ENCODE measurements around the gene SGIP1. TPM values are rescaled to one million over a fixed set of nuclear protein-coding genes. Genes with fewer than 3 reads are reported as not detected.
A peak's percentile ranks its signal among the peaks of the same experiment; 100 is the strongest.

SGIP1 gene
- total and polyA plus RNA-seq, 2 donors (not counting 3 experiments of a cell fraction or from before 2014, with no cell fraction given), result 30.9 to 68.9 TPM

DNA sequence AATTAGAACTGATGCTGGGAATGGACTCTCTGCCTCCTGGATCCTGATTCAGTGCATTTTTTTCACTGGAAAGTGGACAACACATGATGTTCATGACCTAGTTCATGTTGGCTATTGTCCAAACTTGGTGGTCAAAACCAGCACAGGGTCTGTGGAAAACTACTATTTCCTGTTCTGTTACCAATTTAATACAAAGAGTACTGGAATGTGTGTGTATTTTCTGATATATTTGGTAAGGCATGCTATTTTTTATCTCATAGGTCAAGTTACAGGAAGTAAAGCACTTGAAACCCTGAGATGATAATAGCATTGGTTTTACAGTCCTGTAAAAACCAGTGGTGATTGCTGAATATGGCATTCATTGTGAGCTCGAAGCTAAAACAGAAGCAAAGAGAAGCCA, 89.9 kb downstream of the SGIP1 start:
- Histone ChIP-seq H3K27me3 (ENCODE audit: control insufficient read depth in 2 of 2, insufficient read depth in 2 of 2, low read length in 2 of 2) (no peaks in the 10 kb centered on the region), H3K79me2 (ENCODE audit: control insufficient read depth, insufficient read depth, low read length) (no peaks in the 10 kb centered on the region), H3K4me1 (ENCODE audit: control insufficient read depth, extremely low read depth, insufficient read depth, low read length) (peaks cover 23% of the 10 kb centered on the region), H4K20me1 (replicated peaks; ENCODE audit: control insufficient read depth, extremely low read depth, insufficient read depth, low read length) (no peaks in the 10 kb centered on the region), H3K4me2 (ENCODE audit: insufficient read depth, low read length) (peak overlapping the region; percentile 57), H3K27ac (ENCODE audit: insufficient read depth, low read depth, low read length) (peak overlapping the region; percentile 85), H2AFZ (ENCODE audit: low read depth, low read length) (peak overlapping the region; percentile 13), H3K4me3 (replicated peaks in 1 of 3; ENCODE audit: insufficient read depth in 1 of 3, low read depth in 1 of 3, low read length in 3 of 3) (no peak overlapping the region), H3K9ac (replicated peaks; ENCODE audit: extremely low read depth, insufficient read depth, low read length) (peak overlapping the region; percentile 54), H3K9me3 (replicated peaks; ENCODE audit: control insufficient read depth, insufficient read depth, low read length) (no peaks in the 10 kb centered on the region), H3K36me3 (ENCODE audit: control insufficient read depth in 2 of 2, extremely low read depth in 1 of 2, insufficient read depth in 2 of 2, low read length in 2 of 2) (peaks cover 0 to 2% of the 10 kb centered on the region in 2 experiments), H3K9me1 (replicated peaks; ENCODE audit: control insufficient read depth, extremely low read depth, insufficient read depth, low read length) (no peaks in the 10 kb centered on the region)
- ChIA-PET POLR2A (no interaction called here), CTCF (interaction anchor here (1.0 to 1.4 kb wide), 4 partner anchors 20 to 120 kb away, joined by 3 to 8 read pairs (median 3); no protein-coding TSS in a partner anchor)
- TF ChIP-seq, protein P1, sequence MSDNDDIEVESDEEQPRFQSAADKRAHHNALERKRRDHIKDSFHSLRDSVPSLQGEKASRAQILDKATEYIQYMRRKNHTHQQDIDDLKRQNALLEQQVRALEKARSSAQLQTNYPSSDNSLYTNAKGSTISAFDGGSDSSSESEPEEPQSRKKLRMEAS (IDR thresholded peaks at IDR 0.05; ENCODE audit: insufficient read depth, insufficient read length), result no peak
- TF ChIP-seq, protein P2, sequence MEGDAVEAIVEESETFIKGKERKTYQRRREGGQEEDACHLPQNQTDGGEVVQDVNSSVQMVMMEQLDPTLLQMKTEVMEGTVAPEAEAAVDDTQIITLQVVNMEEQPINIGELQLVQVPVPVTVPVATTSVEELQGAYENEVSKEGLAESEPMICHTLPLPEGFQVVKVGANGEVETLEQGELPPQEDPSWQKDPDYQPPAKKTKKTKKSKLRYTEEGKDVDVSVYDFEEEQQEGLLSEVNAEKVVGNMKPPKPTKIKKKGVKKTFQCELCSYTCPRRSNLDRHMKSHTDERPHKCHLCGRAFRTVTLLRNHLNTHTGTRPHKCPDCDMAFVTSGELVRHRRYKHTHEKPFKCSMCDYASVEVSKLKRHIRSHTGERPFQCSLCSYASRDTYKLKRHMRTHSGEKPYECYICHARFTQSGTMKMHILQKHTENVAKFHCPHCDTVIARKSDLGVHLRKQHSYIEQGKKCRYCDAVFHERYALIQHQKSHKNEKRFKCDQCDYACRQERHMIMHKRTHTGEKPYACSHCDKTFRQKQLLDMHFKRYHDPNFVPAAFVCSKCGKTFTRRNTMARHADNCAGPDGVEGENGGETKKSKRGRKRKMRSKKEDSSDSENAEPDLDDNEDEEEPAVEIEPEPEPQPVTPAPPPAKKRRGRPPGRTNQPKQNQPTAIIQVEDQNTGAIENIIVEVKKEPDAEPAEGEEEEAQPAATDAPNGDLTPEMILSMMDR (IDR thresholded peaks at IDR 0.05; ENCODE audit: extremely low read depth in 1 of 2, insufficient read depth in 1 of 2, low read depth in 1 of 2, low read length in 2 of 2), result no peak
- TF ChIP-seq POLR2A (IDR thresholded peaks at IDR 0.05; ENCODE audit: low read depth, low read length), result no peak
- no peak for TF ChIP-seq MYC (IDR thresholded peaks at IDR 0.05; ENCODE audit: low read depth, low read length)
- TF ChIP-seq EZH2 (IDR thresholded peaks at IDR 0.05; ENCODE audit: borderline replicate concordance, low read depth, low read length, severe bottlenecking), result no peak
- TF ChIP-seq GATA2 (IDR thresholded peaks at IDR 0.05; ENCODE audit: insufficient read depth, insufficient read length, low read depth, low read length), result no peak
- no peak for TF ChIP-seq POLR2AphosphoS5 (IDR thresholded peaks at IDR 0.05; ENCODE audit: insufficient read depth, low read depth, low read length)
- TF ChIP-seq JUN (IDR thresholded peaks at IDR 0.05; ENCODE audit: borderline replicate concordance, insufficient read depth, insufficient read length, low read depth), result no peak
- TF ChIP-seq FOS (IDR thresholded peaks at IDR 0.05; ENCODE audit: borderline replicate concordance, insufficient read depth, low read length), result no peak
- DNase-seq (ENCODE audit: low read depth, low spot score), result peak; percentile 92
- dilution Hi-C loops (cut with MboI; ENCODE audit: extremely low pct_ligation_motif_present, low sequenced_read_pairs), result no loop called here
- intact Hi-C loops (cut with micrococcal nuclease), result loop anchor here (1.0 to 5.0 kb wide), 2 partner anchors 60 to 103 kb away; no protein-coding TSS in a partner anchor
- BruUV-seq (replicated peaks), result no TSS peak
- FAIRE-seq, result peak; percentile 70
